DOHH2 (cell line): ENCODE data around the gene CTNNBL1.

ENCODE experiments used
- EZH2phosphoT487 ChIP-seq: fragments of 200-600 bp; sonication (generic); IDR thresholded peaks from 2 replicates; pipeline ENCODE4 v1.6.1; 2017; ENCODE audit warnings: borderline replicate concordance, mild to moderate bottlenecking, antibody characterized with exemption, low read length, moderate library complexity, mixed read lengths
- TF ChIP-seq, protein P1 (sequence below): fragments of 200-600 bp; sonication (generic); IDR thresholded peaks from one replicate; pipeline ENCODE4 v1.5.1; 2014; ENCODE audit warnings: antibody characterized with exemption, mild to moderate bottlenecking, low read depth, low read length; ENCODE audit not compliant: poor library complexity, severe bottlenecking

GRCh38 chr20:37841389-37841788 lies 147.6 kb downstream of the CTNNBL1 start:
- TF ChIP-seq, protein P1, sequence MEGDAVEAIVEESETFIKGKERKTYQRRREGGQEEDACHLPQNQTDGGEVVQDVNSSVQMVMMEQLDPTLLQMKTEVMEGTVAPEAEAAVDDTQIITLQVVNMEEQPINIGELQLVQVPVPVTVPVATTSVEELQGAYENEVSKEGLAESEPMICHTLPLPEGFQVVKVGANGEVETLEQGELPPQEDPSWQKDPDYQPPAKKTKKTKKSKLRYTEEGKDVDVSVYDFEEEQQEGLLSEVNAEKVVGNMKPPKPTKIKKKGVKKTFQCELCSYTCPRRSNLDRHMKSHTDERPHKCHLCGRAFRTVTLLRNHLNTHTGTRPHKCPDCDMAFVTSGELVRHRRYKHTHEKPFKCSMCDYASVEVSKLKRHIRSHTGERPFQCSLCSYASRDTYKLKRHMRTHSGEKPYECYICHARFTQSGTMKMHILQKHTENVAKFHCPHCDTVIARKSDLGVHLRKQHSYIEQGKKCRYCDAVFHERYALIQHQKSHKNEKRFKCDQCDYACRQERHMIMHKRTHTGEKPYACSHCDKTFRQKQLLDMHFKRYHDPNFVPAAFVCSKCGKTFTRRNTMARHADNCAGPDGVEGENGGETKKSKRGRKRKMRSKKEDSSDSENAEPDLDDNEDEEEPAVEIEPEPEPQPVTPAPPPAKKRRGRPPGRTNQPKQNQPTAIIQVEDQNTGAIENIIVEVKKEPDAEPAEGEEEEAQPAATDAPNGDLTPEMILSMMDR = no peak
- TF ChIP-seq EZH2phosphoT487 = no peak
